Measurements from ENCODE around the gene ZGLP1. TPM values are rescaled to one million over a fixed set of nuclear protein-coding genes. Genes with fewer than 3 reads are reported as not detected.

ZGLP1 gene
- total and polyA plus RNA-seq, 2 of the 13 experiments (the other 11 are each of a cell fraction or from before 2014, with no cell fraction given): 2.4 to 3.0 TPM

- peak; percentile 34; the same call in 1 of the 2 replicates for TF ChIP-seq TFDP1 (CRISPR knock-in tag; IDR thresholded peaks at IDR 0.05; ENCODE audit: borderline replicate concordance)
- no peak for TF ChIP-seq AKNA (CRISPR knock-in tag; IDR thresholded peaks at IDR 0.05; ENCODE audit: borderline replicate concordance)
- TF ChIP-seq ZNF230 (CRISPR knock-in tag; IDR thresholded peaks at IDR 0.05): peak; percentile 27; the same call in 1 of the 2 replicates
- no peak for TF ChIP-seq ZNF615 (CRISPR knock-in tag; IDR thresholded peaks at IDR 0.05; ENCODE audit: borderline replicate concordance)
- no peak for TF ChIP-seq IRX3 (CRISPR knock-in tag; IDR thresholded peaks at IDR 0.05; ENCODE audit: borderline replicate concordance, low read depth)
- no peak for TF ChIP-seq HIC2 (CRISPR knock-in tag; IDR thresholded peaks at IDR 0.05; ENCODE audit: low read depth)
- no peak for TF ChIP-seq ZNF33A (CRISPR knock-in tag; IDR thresholded peaks at IDR 0.05; ENCODE audit: borderline replicate concordance)
- TF ChIP-seq SP4 (CRISPR knock-in tag; IDR thresholded peaks at IDR 0.05): peak; percentile 22; the same call in 1 of the 2 replicates
- peak; percentile 39; the same call in 1 of the 2 replicates for TF ChIP-seq CSRNP1 (CRISPR knock-in tag; IDR thresholded peaks at IDR 0.05)
- peak; percentile 66; the same call in 1 of the 2 replicates for TF ChIP-seq ZNF274 (CRISPR knock-in tag; IDR thresholded peaks at IDR 0.05)
- TF ChIP-seq PATZ1 (CRISPR knock-in tag; IDR thresholded peaks at IDR 0.05): no peak
- peak; percentile 78 for TF ChIP-seq NFYB (CRISPR knock-in tag; IDR thresholded peaks at IDR 0.05)
- TF ChIP-seq ZNF891 (CRISPR knock-in tag; IDR thresholded peaks at IDR 0.05): peak; percentile 16; the same call in 1 of the 2 replicates
- TF ChIP-seq RBFOX2 (IDR thresholded peaks at IDR 0.05; ENCODE audit: low read depth, low read length): 0 out of 2 replicates have a peak, but pooled peaks have one; percentile 1
- TF ChIP-seq ZC3H13 (CRISPR knock-in tag; IDR thresholded peaks at IDR 0.05): peak; percentile 34; the same call in 1 of the 2 replicates
- peak; percentile 31; the same call in 1 of the 2 replicates for TF ChIP-seq DRAP1 (CRISPR knock-in tag; IDR thresholded peaks at IDR 0.05)
These were observed 20.9 kb downstream of the ZGLP1 start (continued) for GRCh38 chr19:10288662-10289166.

Data from HepG2 (cell line).